Measurements from ENCODE around the gene ART1. TPM values are rescaled to one million over a fixed set of nuclear protein-coding genes. Genes with fewer than 3 reads are reported as not detected.

Gene ART1
- total and polyA plus RNA-seq, 12 donors: 0.03 to 2.8 (median 1.2) TPM; not detected in 3

GRCh38 chr11:3669128-3669527 is 24.2 kb downstream of the ART1 start:
- H3K36me3 ChIP-seq: peaks cover 0 to 99% (median 19%) of the 10 kb centered on the region in 9 donors
- no peaks in the 10 kb centered on the region for H3K27me3 ChIP-seq
- H3K4me1 ChIP-seq: peaks cover 0 to 20% (median 3%) of the 10 kb centered on the region in 9 donors
- no peaks in the 10 kb centered on the region for H3K9me3 ChIP-seq
- H3K27ac ChIP-seq: peak overlapping the region in 2 of 10 donors; percentile 16 to 58
- H3K4me3 ChIP-seq: no peak overlapping the region
- no peak for ATAC-seq
- TF ChIP-seq CTCF (IDR thresholded peaks at IDR 0.05): no peak
- intact Hi-C loops (cut with DNase I): no loop called here
- WGBS, 2 donors: 95% methylated on average over 7 of the region's 7 CpGs
- no peak for DNase-seq

- no peaks in the 10 kb centered on the region for H3K27me3 ChIP-seq
- no peak for TF ChIP-seq CTCF (IDR thresholded peaks at IDR 0.05)
- DNase-seq (peak; percentile 34 to 44), ATAC-seq (peak; percentile 44 to 86 (median 80))
- intact Hi-C loops (cut with DNase I): no loop called here
- peaks cover 0 to 20% (median 3%) of the 10 kb centered on the region in 9 donors for H3K4me1 ChIP-seq
- H3K4me3 ChIP-seq: no peak overlapping the region
- H3K9me3 ChIP-seq: no peaks in the 10 kb centered on the region
- H3K36me3 ChIP-seq: peaks cover 0 to 100% (median 23%) of the 10 kb centered on the region in 9 donors
- peak overlapping the region in 7 of 10 donors; percentile 10 to 58 (median 21) for H3K27ac ChIP-seq
- whole genome bisulfite sequencing, 2 donors: 54 to 68% methylated on average over 5 of the region's 5 CpGs
Observed at GRCh38 chr11:3669742-3670183, 24.8 kb downstream of the ART1 start.

GRCh38 chr11:3671334-3672254 is 26.7 kb downstream of the ART1 start, which contains the start of gene CHRNA10:
CHRNA10 (minus strand) TSS chr11:3671384; CDS start chr11:3671312, 72 bp downstream.
- no peak for DNase-seq
- H3K36me3 ChIP-seq: peaks cover 0 to 100% (median 41%) of the 10 kb centered on the region in 9 donors
- intact Hi-C loops (cut with DNase I): no loop called here

More at GRCh38 chr11:3671334-3672254, 26.7 kb downstream of the ART1 start, which contains the start of gene CHRNA10:
- Histone ChIP-seq H3K4me1 (peaks cover 0 to 14% (median 3%) of the 10 kb centered on the region in 9 donors), H3K27me3 (no peaks in the 10 kb centered on the region), H3K4me3 (no peak within 1 kb of the TSS), H3K9me3 (no peaks in the 10 kb centered on the region), H3K27ac (peak within 1 kb of the TSS in 6 of 10 donors; percentile 16 to 58 (median 28))
- 75 to 81% methylated on average over 9 of the region's 9 CpGs for WGBS, 2 donors
- ATAC-seq: no peak
- TF ChIP-seq CTCF (IDR thresholded peaks at IDR 0.05): no peak

Data from heart right ventricle (tissue), 16 donors.